ENCODE results near the gene CTU2.

The CTU2 gene

DNA sequence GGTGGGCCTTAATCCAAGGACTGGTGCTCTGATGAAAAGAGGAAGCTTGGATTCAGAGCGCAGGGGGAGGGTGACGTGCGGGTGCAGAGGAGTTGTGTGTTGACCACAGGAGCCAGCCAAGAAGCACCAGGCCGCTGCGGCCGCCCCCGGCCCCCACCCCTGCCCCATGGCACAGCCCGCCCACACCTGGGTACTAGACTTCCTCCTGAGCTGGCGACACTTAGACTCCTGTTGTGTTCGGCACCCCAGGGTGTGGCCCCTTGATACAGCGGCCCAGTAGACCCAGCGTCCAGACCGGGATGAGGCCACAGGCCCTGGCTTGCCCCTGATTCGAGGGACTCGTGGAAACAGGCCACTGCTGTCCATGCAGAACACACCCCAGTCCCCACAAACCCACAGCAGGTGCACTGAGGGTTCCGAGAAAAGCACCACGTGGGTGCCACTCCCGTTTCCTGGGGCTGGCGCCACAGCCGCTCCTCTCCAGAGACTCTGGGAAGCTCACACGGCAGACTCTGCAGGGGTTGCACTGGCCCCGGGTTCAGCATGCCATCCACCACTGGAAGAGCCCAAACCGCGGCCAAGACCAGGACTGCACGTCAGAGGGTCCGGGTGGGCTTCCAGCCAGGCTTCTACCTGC is 14.3 kb upstream of the CTU2 start:
- Histone ChIP-seq H3K4me1 (ENCODE audit: control insufficient read depth, low read depth, low read length) (no peaks in the 10 kb centered on the region), H3K9ac (ENCODE audit: low read length) (no peak overlapping the region), H3K79me1 (ENCODE audit: low read length) (no peaks in the 10 kb centered on the region), H4K8ac (ENCODE audit: low read depth, low read length) (no peak overlapping the region), H3K56ac (ENCODE audit: low read length) (no peak overlapping the region), H2BK15ac (replicated peaks; ENCODE audit: low read depth) (no peak overlapping the region), H3K23ac (ENCODE audit: low read length) (no peak overlapping the region), H3K27ac (ENCODE audit: low read depth, low read length) (no peak overlapping the region), H3K18ac (ENCODE audit: low read length) (no peak overlapping the region), H3K27me3 (ENCODE audit: insufficient read depth, low read length, poor library complexity) (no peaks in the 10 kb centered on the region), H3K4me3 (ENCODE audit: low read length) (no peak overlapping the region), H2BK5ac (ENCODE audit: low read length) (no peak overlapping the region), H2BK120ac (ENCODE audit: low read depth, low read length) (no peak overlapping the region), H2AK5ac (ENCODE audit: low read length) (no peak overlapping the region), H3K36me3 (ENCODE audit: control insufficient read depth, insufficient read depth, low read length) (no peaks in the 10 kb centered on the region), H3K79me2 (ENCODE audit: control insufficient read depth, insufficient read depth, low read length) (no peaks in the 10 kb centered on the region), H3K4ac (ENCODE audit: low read depth, low read length) (no peak overlapping the region), H3K4me2 (ENCODE audit: low read length) (no peak overlapping the region), H4K5ac (ENCODE audit: low read length) (no peak overlapping the region)
- no peak for DNase-seq
- no CpG with 5 or more reads among the region's 26 CpGs for WGBS (ENCODE audit: extremely low coverage, insufficient coverage, low lambda C conversion rate)

DNA sequence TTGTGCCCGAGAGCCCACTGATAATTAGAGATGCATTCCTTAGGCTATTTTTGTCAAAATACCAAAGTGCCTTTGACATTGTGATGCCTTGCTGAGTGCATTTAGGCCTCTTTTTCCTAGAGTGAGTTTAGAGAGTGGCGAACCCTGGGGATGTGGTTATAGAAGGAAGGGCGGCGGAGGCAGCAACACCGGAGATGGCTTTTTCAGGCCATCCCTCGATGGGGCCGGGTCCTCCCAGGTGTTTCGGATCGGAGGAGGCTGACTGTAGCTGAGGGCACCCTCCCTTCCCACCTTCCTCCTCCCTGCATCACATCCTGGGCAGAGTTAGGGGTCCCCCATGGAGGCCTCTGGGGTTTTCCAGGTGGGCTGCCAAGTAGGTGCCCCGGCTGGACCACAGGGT is 13.4 kb upstream of the CTU2 start:
- H3K18ac ChIP-seq (ENCODE audit: low read length): no peak overlapping the region
- H3K79me1 ChIP-seq (ENCODE audit: low read length): no peaks in the 10 kb centered on the region
- no peaks in the 10 kb centered on the region for H3K4me1 ChIP-seq (ENCODE audit: control insufficient read depth, low read depth, low read length)
- H3K56ac ChIP-seq (ENCODE audit: low read length): no peak overlapping the region
- no CpG with 5 or more reads among the region's 10 CpGs for WGBS (ENCODE audit: extremely low coverage, insufficient coverage, low lambda C conversion rate)
- DNase-seq: no peak
- H4K8ac ChIP-seq (ENCODE audit: low read depth, low read length): no peak overlapping the region
- no peak overlapping the region for H4K5ac ChIP-seq (ENCODE audit: low read length)
- no peaks in the 10 kb centered on the region for H3K79me2 ChIP-seq (ENCODE audit: control insufficient read depth, insufficient read depth, low read length)
- no peak overlapping the region for H3K4me2 ChIP-seq (ENCODE audit: low read length)
- H3K36me3 ChIP-seq (ENCODE audit: control insufficient read depth, insufficient read depth, low read length): no peaks in the 10 kb centered on the region
- no peak overlapping the region for H3K4me3 ChIP-seq (ENCODE audit: low read length)
- H3K9ac ChIP-seq (ENCODE audit: low read length): no peak overlapping the region
- no peak overlapping the region for H2BK15ac ChIP-seq (replicated peaks; ENCODE audit: low read depth)
- H3K27ac ChIP-seq (ENCODE audit: low read depth, low read length): no peak overlapping the region
- H3K4ac ChIP-seq (ENCODE audit: low read depth, low read length): no peak overlapping the region
- no peak overlapping the region for H2AK5ac ChIP-seq (ENCODE audit: low read length)
- no peak overlapping the region for H2BK120ac ChIP-seq (ENCODE audit: low read depth, low read length)
- H2BK5ac ChIP-seq (ENCODE audit: low read length): no peak overlapping the region
- H3K27me3 ChIP-seq (ENCODE audit: insufficient read depth, low read length, poor library complexity): no peaks in the 10 kb centered on the region
- H3K23ac ChIP-seq (ENCODE audit: low read length): no peak overlapping the region

DNA sequence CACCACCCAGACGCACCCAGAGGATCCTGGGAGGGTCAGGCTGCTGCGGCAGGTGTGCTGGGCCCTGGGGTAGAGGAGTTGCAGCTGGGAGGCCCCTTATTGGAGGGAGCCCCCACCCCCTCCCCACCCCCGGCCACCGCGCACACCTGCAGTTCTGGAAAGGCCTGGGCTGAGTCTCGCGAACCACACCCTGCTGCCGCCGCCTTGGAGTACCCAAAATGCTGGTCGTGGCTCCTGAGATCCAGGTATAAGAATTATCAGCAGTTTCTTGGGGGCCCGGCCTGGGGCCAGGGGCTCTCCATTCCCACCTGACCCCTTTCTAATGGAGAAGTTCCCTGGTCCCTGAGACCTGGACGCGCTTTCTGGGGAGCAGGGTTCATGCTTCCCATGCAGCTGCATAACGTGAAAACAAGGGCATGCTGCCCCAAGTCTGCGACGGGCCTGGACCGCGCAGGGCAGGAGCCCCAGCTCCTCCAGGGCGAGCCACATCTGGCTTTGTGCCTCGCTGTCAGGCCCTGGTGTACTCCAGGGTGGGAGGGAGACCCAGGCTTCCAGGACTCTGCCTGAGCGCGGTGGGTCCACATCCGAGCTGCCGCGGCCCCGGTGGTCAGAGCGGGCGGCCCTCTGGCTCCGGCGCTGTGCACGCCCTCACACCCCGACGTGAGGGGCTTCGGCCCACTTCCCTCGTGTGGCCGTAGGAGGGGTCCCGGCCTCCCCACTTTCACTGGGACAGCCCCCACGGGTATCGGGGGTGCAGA is 12.7 kb upstream of the CTU2 start:
- no peak overlapping the region for H3K23ac ChIP-seq (ENCODE audit: low read length)
- H3K18ac ChIP-seq (ENCODE audit: low read length): no peak overlapping the region
- H2BK5ac ChIP-seq (ENCODE audit: low read length): no peak overlapping the region
- H4K5ac ChIP-seq (ENCODE audit: low read length): no peak overlapping the region
- H3K36me3 ChIP-seq (ENCODE audit: control insufficient read depth, insufficient read depth, low read length): no peaks in the 10 kb centered on the region
- H2AK5ac ChIP-seq (ENCODE audit: low read length): no peak overlapping the region
- no peak overlapping the region for H2BK15ac ChIP-seq (replicated peaks; ENCODE audit: low read depth)
- no peak overlapping the region for H3K9ac ChIP-seq (ENCODE audit: low read length)
- H3K4me3 ChIP-seq (ENCODE audit: low read length): no peak overlapping the region
- no peaks in the 10 kb centered on the region for H3K4me1 ChIP-seq (ENCODE audit: control insufficient read depth, low read depth, low read length)
- no peak overlapping the region for H2BK120ac ChIP-seq (ENCODE audit: low read depth, low read length)
- no peak overlapping the region for H3K4me2 ChIP-seq (ENCODE audit: low read length)
- H3K27ac ChIP-seq (ENCODE audit: low read depth, low read length): no peak overlapping the region
- WGBS (ENCODE audit: extremely low coverage, insufficient coverage, low lambda C conversion rate): no CpG with 5 or more reads among the region's 39 CpGs
- H3K79me1 ChIP-seq (ENCODE audit: low read length): no peaks in the 10 kb centered on the region
- no peak overlapping the region for H3K56ac ChIP-seq (ENCODE audit: low read length)
- H3K79me2 ChIP-seq (ENCODE audit: control insufficient read depth, insufficient read depth, low read length): no peaks in the 10 kb centered on the region
- H3K4ac ChIP-seq (ENCODE audit: low read depth, low read length): no peak overlapping the region
- no peaks in the 10 kb centered on the region for H3K27me3 ChIP-seq (ENCODE audit: insufficient read depth, low read length, poor library complexity)
- H4K8ac ChIP-seq (ENCODE audit: low read depth, low read length): no peak overlapping the region
- no peak for DNase-seq

GRCh38 chr16:88694221-88695087 is 11.8 kb upstream of the CTU2 start:
- no peak overlapping the region for H3K9ac ChIP-seq (ENCODE audit: low read length)
- H3K36me3 ChIP-seq (ENCODE audit: control insufficient read depth, insufficient read depth, low read length): no peaks in the 10 kb centered on the region
- no peaks in the 10 kb centered on the region for H3K79me2 ChIP-seq (ENCODE audit: control insufficient read depth, insufficient read depth, low read length)
- no peak overlapping the region for H2BK5ac ChIP-seq (ENCODE audit: low read length)
- no CpG with 5 or more reads among the region's 37 CpGs for WGBS (ENCODE audit: extremely low coverage, insufficient coverage, low lambda C conversion rate)
- DNase-seq: no peak
- no peak overlapping the region for H2BK120ac ChIP-seq (ENCODE audit: low read depth, low read length)
- H3K23ac ChIP-seq (ENCODE audit: low read length): no peak overlapping the region
- no peak overlapping the region for H3K4me2 ChIP-seq (ENCODE audit: low read length)
- H3K4ac ChIP-seq (ENCODE audit: low read depth, low read length): no peak overlapping the region
- H3K56ac ChIP-seq (ENCODE audit: low read length): no peak overlapping the region
- H2BK15ac ChIP-seq (replicated peaks; ENCODE audit: low read depth): no peak overlapping the region
- no peaks in the 10 kb centered on the region for H3K27me3 ChIP-seq (ENCODE audit: insufficient read depth, low read length, poor library complexity)
- H4K8ac ChIP-seq (ENCODE audit: low read depth, low read length): no peak overlapping the region
- H3K4me3 ChIP-seq (ENCODE audit: low read length): no peak overlapping the region
- no peaks in the 10 kb centered on the region for H3K79me1 ChIP-seq (ENCODE audit: low read length)
- H3K4me1 ChIP-seq (ENCODE audit: control insufficient read depth, low read depth, low read length): no peaks in the 10 kb centered on the region
- no peak overlapping the region for H3K18ac ChIP-seq (ENCODE audit: low read length)
- H3K27ac ChIP-seq (ENCODE audit: low read depth, low read length): no peak overlapping the region
- H2AK5ac ChIP-seq (ENCODE audit: low read length): no peak overlapping the region
- H4K5ac ChIP-seq (ENCODE audit: low read length): no peak overlapping the region

GRCh38 chr16:88695218-88695617 is 11.1 kb upstream of the CTU2 start:
- H3K56ac ChIP-seq (ENCODE audit: low read length): no peak overlapping the region
- H3K79me2 ChIP-seq (ENCODE audit: control insufficient read depth, insufficient read depth, low read length): no peaks in the 10 kb centered on the region
- no peak overlapping the region for H3K4ac ChIP-seq (ENCODE audit: low read depth, low read length)
- H2BK120ac ChIP-seq (ENCODE audit: low read depth, low read length): no peak overlapping the region
- no peak overlapping the region for H3K18ac ChIP-seq (ENCODE audit: low read length)
- no peak overlapping the region for H3K27ac ChIP-seq (ENCODE audit: low read depth, low read length)
- H3K9ac ChIP-seq (ENCODE audit: low read length): no peak overlapping the region
- H3K79me1 ChIP-seq (ENCODE audit: low read length): no peaks in the 10 kb centered on the region
- no peaks in the 10 kb centered on the region for H3K4me1 ChIP-seq (ENCODE audit: control insufficient read depth, low read depth, low read length)
- no peak overlapping the region for H3K4me3 ChIP-seq (ENCODE audit: low read length)
- no peak overlapping the region for H4K5ac ChIP-seq (ENCODE audit: low read length)
- DNase-seq: no peak
- H3K23ac ChIP-seq (ENCODE audit: low read length): no peak overlapping the region
- H3K36me3 ChIP-seq (ENCODE audit: control insufficient read depth, insufficient read depth, low read length): no peaks in the 10 kb centered on the region
- H2BK5ac ChIP-seq (ENCODE audit: low read length): no peak overlapping the region
- no peak overlapping the region for H3K4me2 ChIP-seq (ENCODE audit: low read length)
- no CpG with 5 or more reads among the region's 15 CpGs for WGBS (ENCODE audit: extremely low coverage, insufficient coverage, low lambda C conversion rate)
- no peaks in the 10 kb centered on the region for H3K27me3 ChIP-seq (ENCODE audit: insufficient read depth, low read length, poor library complexity)
- no peak overlapping the region for H4K8ac ChIP-seq (ENCODE audit: low read depth, low read length)
- no peak overlapping the region for H2BK15ac ChIP-seq (replicated peaks; ENCODE audit: low read depth)
- H2AK5ac ChIP-seq (ENCODE audit: low read length): no peak overlapping the region

All from mesendoderm (in vitro differentiated cells).